Liver (tissue), 3 donors: Measurements from ENCODE around the gene TCERG1.

Experiments
- FOXA1 ChIP-seq: IDR thresholded peaks from 2 replicates; pipeline ENCODE4 v1.6.1; 2016; ENCODE audit warnings: antibody characterized with exemption
- GABPA ChIP-seq, 2 donors: IDR thresholded peaks in 1 of 2; conservative IDR thresholded peaks in 1 of 2; 2 replicates each; pipeline ENCODE4 v1.6.1; 2016; ENCODE audit warnings: antibody characterized with exemption in 2 of 2, mild to moderate bottlenecking in 1 of 2, moderate library complexity in 1 of 2
- RAD21 ChIP-seq, 2 donors: IDR thresholded peaks; 2 replicates each; pipeline ENCODE4 v1.6.1; 2016; ENCODE audit warnings: antibody characterized with exemption in 2 of 2, mild to moderate bottlenecking in 2 of 2
- TAF1 ChIP-seq: conservative IDR thresholded peaks from 2 replicates; pipeline ENCODE4 v1.6.1; 2016; ENCODE audit warnings: antibody characterized with exemption, mild to moderate bottlenecking
- TF ChIP-seq, protein P1 (sequence below): fragments of 150-350 bp; IDR thresholded peaks from 2 replicates; pipeline ENCODE4 v1.5.1; 2017; ENCODE audit warnings: improper control_type of control experiment, low read depth, low read length; ENCODE audit not compliant: missing input control
- TF ChIP-seq, protein P2 (sequence below): IDR thresholded peaks from 2 replicates; pipeline ENCODE4 v1.6.1; 2016; ENCODE audit warnings: antibody characterized with exemption, mild to moderate bottlenecking
- TF ChIP-seq, protein P3 (sequence below): IDR thresholded peaks from 2 replicates; pipeline ENCODE4 v1.6.1; 2016; ENCODE audit warnings: antibody characterized with exemption
- TF ChIP-seq, protein P4 (sequence below): IDR thresholded peaks from 2 replicates; pipeline ENCODE4 v1.6.1; 2016; ENCODE audit warnings: antibody characterized with exemption
- donor health status: healthy.
- donor health status: healthy.

DNA sequence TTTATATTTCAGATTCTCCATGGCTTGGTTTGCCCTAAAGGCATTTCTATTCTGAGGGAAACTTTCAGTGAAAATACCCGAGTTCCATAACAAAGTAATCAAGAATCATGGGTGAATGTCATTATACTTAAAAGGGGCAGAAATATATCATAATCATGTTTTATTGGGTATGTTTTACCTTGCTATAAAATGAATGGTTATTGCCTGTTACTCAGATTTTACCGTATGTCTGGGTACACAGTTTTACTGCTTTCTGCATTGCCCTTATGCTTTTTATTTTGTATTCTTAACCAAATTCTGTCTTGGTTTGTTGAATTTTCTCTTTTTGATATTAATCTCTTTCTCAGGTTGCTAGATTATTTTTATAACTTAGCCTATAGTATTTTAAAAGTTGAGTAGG, 66.3 kb downstream of the TCERG1 start:
- TF ChIP-seq, protein P1, sequence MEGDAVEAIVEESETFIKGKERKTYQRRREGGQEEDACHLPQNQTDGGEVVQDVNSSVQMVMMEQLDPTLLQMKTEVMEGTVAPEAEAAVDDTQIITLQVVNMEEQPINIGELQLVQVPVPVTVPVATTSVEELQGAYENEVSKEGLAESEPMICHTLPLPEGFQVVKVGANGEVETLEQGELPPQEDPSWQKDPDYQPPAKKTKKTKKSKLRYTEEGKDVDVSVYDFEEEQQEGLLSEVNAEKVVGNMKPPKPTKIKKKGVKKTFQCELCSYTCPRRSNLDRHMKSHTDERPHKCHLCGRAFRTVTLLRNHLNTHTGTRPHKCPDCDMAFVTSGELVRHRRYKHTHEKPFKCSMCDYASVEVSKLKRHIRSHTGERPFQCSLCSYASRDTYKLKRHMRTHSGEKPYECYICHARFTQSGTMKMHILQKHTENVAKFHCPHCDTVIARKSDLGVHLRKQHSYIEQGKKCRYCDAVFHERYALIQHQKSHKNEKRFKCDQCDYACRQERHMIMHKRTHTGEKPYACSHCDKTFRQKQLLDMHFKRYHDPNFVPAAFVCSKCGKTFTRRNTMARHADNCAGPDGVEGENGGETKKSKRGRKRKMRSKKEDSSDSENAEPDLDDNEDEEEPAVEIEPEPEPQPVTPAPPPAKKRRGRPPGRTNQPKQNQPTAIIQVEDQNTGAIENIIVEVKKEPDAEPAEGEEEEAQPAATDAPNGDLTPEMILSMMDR = no peak
- TF ChIP-seq, protein P2, sequence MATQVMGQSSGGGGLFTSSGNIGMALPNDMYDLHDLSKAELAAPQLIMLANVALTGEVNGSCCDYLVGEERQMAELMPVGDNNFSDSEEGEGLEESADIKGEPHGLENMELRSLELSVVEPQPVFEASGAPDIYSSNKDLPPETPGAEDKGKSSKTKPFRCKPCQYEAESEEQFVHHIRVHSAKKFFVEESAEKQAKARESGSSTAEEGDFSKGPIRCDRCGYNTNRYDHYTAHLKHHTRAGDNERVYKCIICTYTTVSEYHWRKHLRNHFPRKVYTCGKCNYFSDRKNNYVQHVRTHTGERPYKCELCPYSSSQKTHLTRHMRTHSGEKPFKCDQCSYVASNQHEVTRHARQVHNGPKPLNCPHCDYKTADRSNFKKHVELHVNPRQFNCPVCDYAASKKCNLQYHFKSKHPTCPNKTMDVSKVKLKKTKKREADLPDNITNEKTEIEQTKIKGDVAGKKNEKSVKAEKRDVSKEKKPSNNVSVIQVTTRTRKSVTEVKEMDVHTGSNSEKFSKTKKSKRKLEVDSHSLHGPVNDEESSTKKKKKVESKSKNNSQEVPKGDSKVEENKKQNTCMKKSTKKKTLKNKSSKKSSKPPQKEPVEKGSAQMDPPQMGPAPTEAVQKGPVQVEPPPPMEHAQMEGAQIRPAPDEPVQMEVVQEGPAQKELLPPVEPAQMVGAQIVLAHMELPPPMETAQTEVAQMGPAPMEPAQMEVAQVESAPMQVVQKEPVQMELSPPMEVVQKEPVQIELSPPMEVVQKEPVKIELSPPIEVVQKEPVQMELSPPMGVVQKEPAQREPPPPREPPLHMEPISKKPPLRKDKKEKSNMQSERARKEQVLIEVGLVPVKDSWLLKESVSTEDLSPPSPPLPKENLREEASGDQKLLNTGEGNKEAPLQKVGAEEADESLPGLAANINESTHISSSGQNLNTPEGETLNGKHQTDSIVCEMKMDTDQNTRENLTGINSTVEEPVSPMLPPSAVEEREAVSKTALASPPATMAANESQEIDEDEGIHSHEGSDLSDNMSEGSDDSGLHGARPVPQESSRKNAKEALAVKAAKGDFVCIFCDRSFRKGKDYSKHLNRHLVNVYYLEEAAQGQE = no peak
- TF ChIP-seq GABPA (IDR thresholded peaks at IDR 0.05 in 1 of 2, conservative IDR thresholded peaks at IDR 0.05 in 1 of 2) (no peak), TAF1 (no peak), RAD21 (IDR thresholded peaks at IDR 0.05) (no peak), FOXA1 (no peak)
- TF ChIP-seq, protein P3, sequence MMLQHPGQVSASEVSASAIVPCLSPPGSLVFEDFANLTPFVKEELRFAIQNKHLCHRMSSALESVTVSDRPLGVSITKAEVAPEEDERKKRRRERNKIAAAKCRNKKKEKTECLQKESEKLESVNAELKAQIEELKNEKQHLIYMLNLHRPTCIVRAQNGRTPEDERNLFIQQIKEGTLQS = no peak
- TF ChIP-seq, protein P4, sequence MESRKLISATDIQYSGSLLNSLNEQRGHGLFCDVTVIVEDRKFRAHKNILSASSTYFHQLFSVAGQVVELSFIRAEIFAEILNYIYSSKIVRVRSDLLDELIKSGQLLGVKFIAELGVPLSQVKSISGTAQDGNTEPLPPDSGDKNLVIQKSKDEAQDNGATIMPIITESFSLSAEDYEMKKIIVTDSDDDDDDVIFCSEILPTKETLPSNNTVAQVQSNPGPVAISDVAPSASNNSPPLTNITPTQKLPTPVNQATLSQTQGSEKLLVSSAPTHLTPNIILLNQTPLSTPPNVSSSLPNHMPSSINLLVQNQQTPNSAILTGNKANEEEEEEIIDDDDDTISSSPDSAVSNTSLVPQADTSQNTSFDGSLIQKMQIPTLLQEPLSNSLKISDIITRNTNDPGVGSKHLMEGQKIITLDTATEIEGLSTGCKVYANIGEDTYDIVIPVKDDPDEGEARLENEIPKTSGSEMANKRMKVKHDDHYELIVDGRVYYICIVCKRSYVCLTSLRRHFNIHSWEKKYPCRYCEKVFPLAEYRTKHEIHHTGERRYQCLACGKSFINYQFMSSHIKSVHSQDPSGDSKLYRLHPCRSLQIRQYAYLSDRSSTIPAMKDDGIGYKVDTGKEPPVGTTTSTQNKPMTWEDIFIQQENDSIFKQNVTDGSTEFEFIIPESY = no peak
